ENCODE data around the gene GPHN. TPM values are rescaled to one million over a fixed set of nuclear protein-coding genes. Genes with fewer than 3 reads are reported as not detected.
A peak's percentile ranks its signal among the peaks of the same experiment; 100 is the strongest.

GPHN gene
- polyA plus RNA-seq, 4 donors: 10.0 to 26.2 (median 22.4) TPM

DNA sequence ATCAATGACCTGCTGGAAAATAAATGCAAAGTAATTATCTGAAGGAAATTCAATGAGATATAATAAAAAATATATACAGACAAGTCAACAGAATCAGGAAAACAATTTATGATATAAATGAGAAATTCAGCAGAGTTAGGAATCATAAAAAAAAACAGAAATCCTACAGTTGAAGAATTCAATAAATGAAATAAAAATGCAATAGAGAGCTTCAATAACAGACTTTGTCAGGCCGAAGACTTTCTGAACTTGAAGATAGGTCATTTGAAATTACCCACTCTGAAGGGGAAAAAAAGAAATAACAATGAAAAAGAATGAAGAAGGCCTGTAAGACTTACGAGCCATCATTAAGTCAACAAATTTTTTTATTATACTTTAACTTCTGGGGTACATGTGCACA lies 665.8 kb downstream of the GPHN start:
- H3K4me3 ChIP-seq (ENCODE audit: low read depth in 1 of 3, low read length in 3 of 3): no peak overlapping the region
- FAIRE-seq (no peak), DNase-seq (no peak)
- 93 to 96% (median 95%) methylated on average over 2 of the region's 2 CpGs for WGBS, 3 donors
- H3K4me1 ChIP-seq (ENCODE audit: control insufficient read depth in 3 of 3, insufficient read depth in 2 of 3, low read depth in 1 of 3, low read length in 2 of 3): no peaks in the 10 kb centered on the region
- peaks cover 0 to 18% (median 3%) of the 10 kb centered on the region in 3 donors for H3K36me3 ChIP-seq (ENCODE audit: control insufficient read depth in 3 of 3, insufficient read depth in 2 of 3, low read depth in 1 of 3, low read length in 3 of 3)
- peaks cover 0 to 23% of the 10 kb centered on the region in 2 donors for H3K9me3 ChIP-seq (ENCODE audit: control insufficient read depth in 2 of 2, insufficient read depth in 1 of 2, low read depth in 1 of 2, low read length in 1 of 2)
- no peak overlapping the region for H3K27ac ChIP-seq (ENCODE audit: low read depth in 1 of 3, low read length in 2 of 3)
- no peaks in the 10 kb centered on the region for H3K27me3 ChIP-seq (ENCODE audit: control insufficient read depth in 3 of 3, insufficient read depth in 3 of 3, low read length in 3 of 3)

DNA sequence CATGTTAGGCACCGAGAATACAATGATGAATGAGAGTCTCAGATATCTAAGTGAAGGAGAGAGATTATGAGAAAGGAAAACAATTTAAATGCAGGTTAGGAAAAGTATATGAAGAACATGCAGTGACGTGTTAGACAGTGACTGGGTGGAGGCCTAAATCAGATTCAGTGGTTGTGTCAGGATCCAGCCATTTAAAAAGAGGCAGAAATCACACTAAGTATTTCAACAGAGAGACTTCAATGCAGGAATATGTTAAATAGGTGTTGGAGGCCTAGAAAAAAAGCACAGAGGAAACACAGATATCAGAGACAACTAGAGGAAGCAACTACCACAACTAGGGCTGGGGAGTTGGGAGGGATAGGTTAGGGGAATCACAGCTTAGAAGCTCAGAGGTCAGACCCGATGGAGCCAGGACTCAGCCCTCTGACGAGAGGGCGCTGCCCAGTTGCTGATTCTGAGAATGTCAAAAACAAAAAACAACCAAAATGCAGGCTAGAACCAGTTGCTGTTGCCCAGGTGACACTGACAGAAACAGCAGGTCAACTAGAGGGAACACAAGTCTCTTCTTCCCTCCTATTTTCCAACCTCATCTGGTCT lies 678.3 kb downstream of the GPHN start:
- DNase-seq (no peak), FAIRE-seq (no peak)
- Histone ChIP-seq H3K36me3 (ENCODE audit: control insufficient read depth in 3 of 3, insufficient read depth in 2 of 3, low read depth in 1 of 3, low read length in 3 of 3) (peaks cover 0 to 1% (median 0%) of the 10 kb centered on the region in 3 donors), H3K4me3 (ENCODE audit: low read depth in 1 of 3, low read length in 3 of 3) (no peak overlapping the region), H3K9me3 (ENCODE audit: control insufficient read depth in 2 of 2, insufficient read depth in 1 of 2, low read depth in 1 of 2, low read length in 1 of 2) (no peaks in the 10 kb centered on the region), H3K4me1 (ENCODE audit: control insufficient read depth in 3 of 3, insufficient read depth in 2 of 3, low read depth in 1 of 3, low read length in 2 of 3) (no peaks in the 10 kb centered on the region), H3K27ac (ENCODE audit: low read depth in 1 of 3, low read length in 2 of 3) (no peak overlapping the region), H3K27me3 (ENCODE audit: control insufficient read depth in 3 of 3, insufficient read depth in 3 of 3, low read length in 3 of 3) (no peaks in the 10 kb centered on the region)
- 85 to 86% (median 86%) methylated on average over 5 of the region's 5 CpGs for WGBS, 3 donors

DNA sequence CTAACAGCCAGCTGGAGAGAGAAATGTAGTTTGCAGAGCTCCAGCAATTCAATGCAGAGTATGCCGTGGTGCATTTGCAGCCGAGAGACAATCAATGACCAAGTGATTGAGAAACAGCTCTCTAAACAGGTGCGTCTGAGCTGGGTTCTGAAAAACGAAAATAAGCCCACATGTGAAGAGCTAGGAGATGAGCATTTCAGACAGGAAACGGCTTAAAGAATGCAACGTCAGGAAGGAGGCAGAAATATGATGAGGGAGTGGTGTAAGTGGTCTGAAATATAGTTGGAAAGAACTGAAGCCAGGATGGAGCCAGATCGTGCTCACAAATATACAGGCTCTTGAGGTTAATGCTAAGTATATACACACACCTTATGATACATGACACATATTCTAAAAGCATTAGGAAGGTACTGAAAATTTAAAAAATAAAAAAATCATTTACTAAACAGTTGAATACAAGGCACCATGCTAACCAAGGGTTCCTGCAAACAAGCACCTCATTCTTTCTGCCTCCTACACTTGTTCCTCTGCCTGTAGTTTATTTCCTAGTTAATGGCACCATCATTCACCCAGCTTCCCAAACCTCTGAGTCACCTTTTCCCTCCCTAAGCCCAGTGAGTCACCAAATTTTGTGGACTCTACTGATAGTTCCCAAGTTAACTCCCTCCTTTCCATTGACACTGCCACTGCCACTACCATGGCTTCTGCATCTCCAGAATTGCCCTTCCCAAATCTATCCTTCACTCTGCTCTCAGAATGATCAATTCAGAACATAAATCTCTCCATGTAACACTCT lies 679.0 kb downstream of the GPHN start:
- no peaks in the 10 kb centered on the region for H3K9me3 ChIP-seq (ENCODE audit: control insufficient read depth in 2 of 2, insufficient read depth in 1 of 2, low read depth in 1 of 2, low read length in 1 of 2)
- WGBS, 3 donors: 53 to 64% (median 59%) methylated on average over 7 of the region's 7 CpGs
- DNase-seq: peak in 1 of 2 donors; percentile 14
- FAIRE-seq: no peak
- H3K36me3 ChIP-seq (ENCODE audit: control insufficient read depth in 3 of 3, insufficient read depth in 2 of 3, low read depth in 1 of 3, low read length in 3 of 3): no peaks in the 10 kb centered on the region
- H3K27me3 ChIP-seq (ENCODE audit: control insufficient read depth in 3 of 3, insufficient read depth in 3 of 3, low read length in 3 of 3): no peaks in the 10 kb centered on the region
- H3K4me3 ChIP-seq (ENCODE audit: low read depth in 1 of 3, low read length in 3 of 3): no peak overlapping the region
- H3K27ac ChIP-seq (ENCODE audit: low read depth in 1 of 3, low read length in 2 of 3): peak overlapping the region in 1 of 3 donors; percentile 39
- H3K4me1 ChIP-seq (ENCODE audit: control insufficient read depth in 3 of 3, insufficient read depth in 2 of 3, low read depth in 1 of 3, low read length in 2 of 3): no peaks in the 10 kb centered on the region

DNA sequence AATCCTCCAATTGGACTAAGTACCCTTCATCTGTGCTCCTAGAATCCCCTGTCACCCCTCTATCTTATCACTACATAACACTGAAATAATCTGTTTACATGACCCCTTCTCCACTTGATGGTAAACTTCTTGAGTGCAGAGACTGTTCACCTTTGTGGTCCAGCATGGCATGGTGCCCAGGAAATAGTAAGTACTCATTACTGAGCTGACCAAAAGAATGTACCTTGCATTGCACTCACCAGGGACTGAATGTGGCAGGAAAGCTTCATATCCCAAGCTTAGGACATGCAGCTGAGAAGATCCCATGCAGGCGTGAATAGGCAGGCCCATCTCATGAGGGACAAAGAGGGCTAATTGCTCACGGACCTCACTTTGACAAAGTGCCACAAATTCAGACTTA lies 679.9 kb downstream of the GPHN start:
- no peak overlapping the region for H3K27ac ChIP-seq (ENCODE audit: low read depth in 1 of 3, low read length in 2 of 3)
- DNase-seq (no peak), FAIRE-seq (no peak)
- H3K4me3 ChIP-seq (ENCODE audit: low read depth in 1 of 3, low read length in 3 of 3): no peak overlapping the region
- H3K9me3 ChIP-seq (ENCODE audit: control insufficient read depth in 2 of 2, insufficient read depth in 1 of 2, low read depth in 1 of 2, low read length in 1 of 2): no peaks in the 10 kb centered on the region
- H3K4me1 ChIP-seq (ENCODE audit: control insufficient read depth in 3 of 3, insufficient read depth in 2 of 3, low read depth in 1 of 3, low read length in 2 of 3): no peaks in the 10 kb centered on the region
- H3K27me3 ChIP-seq (ENCODE audit: control insufficient read depth in 3 of 3, insufficient read depth in 3 of 3, low read length in 3 of 3): no peaks in the 10 kb centered on the region
- 90 to 93% (median 90%) methylated on average over 2 of the region's 2 CpGs for WGBS, 3 donors
- no peaks in the 10 kb centered on the region for H3K36me3 ChIP-seq (ENCODE audit: control insufficient read depth in 3 of 3, insufficient read depth in 2 of 3, low read depth in 1 of 3, low read length in 3 of 3)

DNA sequence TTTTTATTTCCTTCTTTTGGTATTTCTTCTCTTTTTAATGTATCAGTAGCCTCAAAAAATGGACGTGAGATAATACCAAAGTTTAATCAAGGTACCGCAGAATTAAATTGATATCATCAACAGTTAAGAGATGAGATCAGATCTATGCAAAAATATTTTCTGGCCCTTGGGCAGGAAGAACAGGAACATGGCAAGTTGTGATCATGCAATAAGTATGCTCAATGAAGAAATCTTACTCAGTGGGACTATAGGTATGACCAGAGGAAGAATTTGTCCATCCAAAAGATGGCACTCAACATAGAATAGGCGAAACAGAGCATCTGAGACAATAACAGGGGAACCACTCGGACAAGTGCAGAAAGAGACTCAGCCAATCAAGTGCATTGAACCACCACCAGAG lies 680.4 kb downstream of the GPHN start:
- Histone ChIP-seq H3K36me3 (ENCODE audit: control insufficient read depth in 3 of 3, insufficient read depth in 2 of 3, low read depth in 1 of 3, low read length in 3 of 3) (no peaks in the 10 kb centered on the region), H3K4me1 (ENCODE audit: control insufficient read depth in 3 of 3, insufficient read depth in 2 of 3, low read depth in 1 of 3, low read length in 2 of 3) (no peaks in the 10 kb centered on the region), H3K27ac (ENCODE audit: low read depth in 1 of 3, low read length in 2 of 3) (no peak overlapping the region), H3K4me3 (ENCODE audit: low read depth in 1 of 3, low read length in 3 of 3) (no peak overlapping the region), H3K27me3 (ENCODE audit: control insufficient read depth in 3 of 3, insufficient read depth in 3 of 3, low read length in 3 of 3) (no peaks in the 10 kb centered on the region), H3K9me3 (ENCODE audit: control insufficient read depth in 2 of 2, insufficient read depth in 1 of 2, low read depth in 1 of 2, low read length in 1 of 2) (no peaks in the 10 kb centered on the region)
- FAIRE-seq (no peak), DNase-seq (no peak)
- WGBS, 3 donors: 92 to 93% (median 93%) methylated on average over 4 of the region's 4 CpGs

DNA sequence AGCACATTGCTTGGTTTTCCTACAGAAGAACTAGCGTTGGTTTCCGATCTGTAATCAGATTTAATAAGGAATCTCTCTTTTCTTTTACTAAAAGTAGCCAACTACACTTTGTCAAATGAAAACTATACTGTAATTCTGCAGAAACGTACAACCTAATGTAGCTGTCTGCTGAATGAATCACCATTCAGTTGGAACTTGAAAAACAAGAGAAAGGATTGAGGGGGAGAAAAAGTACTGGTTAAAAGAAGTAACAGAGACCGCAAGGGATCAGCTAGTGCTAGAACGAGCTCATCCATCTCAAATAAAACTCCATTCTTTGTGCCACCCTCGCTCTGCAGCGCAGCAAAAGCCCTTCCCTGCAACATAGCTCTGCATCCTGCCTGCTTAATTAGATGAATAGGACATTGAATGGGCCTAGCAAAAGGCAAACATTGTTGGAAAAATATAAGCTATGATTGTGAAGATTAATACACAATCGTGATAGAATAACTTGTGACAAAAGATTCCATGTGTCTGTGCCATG lies 683.9 kb downstream of the GPHN start:
- H3K4me3 ChIP-seq (ENCODE audit: low read depth in 1 of 3, low read length in 3 of 3): no peak overlapping the region
- no peaks in the 10 kb centered on the region for H3K4me1 ChIP-seq (ENCODE audit: control insufficient read depth in 3 of 3, insufficient read depth in 2 of 3, low read depth in 1 of 3, low read length in 2 of 3)
- H3K27me3 ChIP-seq (ENCODE audit: control insufficient read depth in 3 of 3, insufficient read depth in 3 of 3, low read length in 3 of 3): no peaks in the 10 kb centered on the region
- H3K36me3 ChIP-seq (ENCODE audit: control insufficient read depth in 3 of 3, insufficient read depth in 2 of 3, low read depth in 1 of 3, low read length in 3 of 3): no peaks in the 10 kb centered on the region
- H3K9me3 ChIP-seq (ENCODE audit: control insufficient read depth in 2 of 2, insufficient read depth in 1 of 2, low read depth in 1 of 2, low read length in 1 of 2): no peaks in the 10 kb centered on the region
- H3K27ac ChIP-seq (ENCODE audit: low read depth in 1 of 3, low read length in 2 of 3): no peak overlapping the region
- DNase-seq (no peak), FAIRE-seq (no peak)
- WGBS, 3 donors: 86 to 87% (median 86%) methylated on average over 8 of the region's 8 CpGs

DNA sequence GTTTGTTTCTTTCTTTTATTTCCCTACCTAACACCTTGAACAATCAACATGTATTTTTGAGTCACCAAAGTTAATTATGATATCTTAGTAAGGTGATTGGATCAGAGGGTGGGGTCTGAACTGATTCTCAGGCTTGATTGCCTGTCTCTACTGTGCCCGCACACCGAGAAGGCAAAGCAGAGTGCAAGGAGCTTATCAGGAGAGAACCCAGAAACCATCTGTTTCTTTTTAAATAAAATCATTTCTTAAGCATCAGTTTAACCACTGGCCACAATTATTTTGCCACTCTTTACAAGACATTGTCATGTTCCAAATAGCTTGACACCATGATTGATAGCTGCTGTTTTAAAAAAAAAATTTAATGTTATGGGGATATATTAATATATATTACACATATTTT lies 684.4 kb downstream of the GPHN start:
- no peaks in the 10 kb centered on the region for H3K36me3 ChIP-seq (ENCODE audit: control insufficient read depth in 3 of 3, insufficient read depth in 2 of 3, low read depth in 1 of 3, low read length in 3 of 3)
- no peaks in the 10 kb centered on the region for H3K27me3 ChIP-seq (ENCODE audit: control insufficient read depth in 3 of 3, insufficient read depth in 3 of 3, low read length in 3 of 3)
- DNase-seq (no peak), FAIRE-seq (no peak)
- no peaks in the 10 kb centered on the region for H3K4me1 ChIP-seq (ENCODE audit: control insufficient read depth in 3 of 3, insufficient read depth in 2 of 3, low read depth in 1 of 3, low read length in 2 of 3)
- no peak overlapping the region for H3K27ac ChIP-seq (ENCODE audit: low read depth in 1 of 3, low read length in 2 of 3)
- no peak overlapping the region for H3K4me3 ChIP-seq (ENCODE audit: low read depth in 1 of 3, low read length in 3 of 3)
- no peaks in the 10 kb centered on the region for H3K9me3 ChIP-seq (ENCODE audit: control insufficient read depth in 2 of 2, insufficient read depth in 1 of 2, low read depth in 1 of 2, low read length in 1 of 2)
- 80 to 90% (median 83%) methylated on average over 2 of the region's 2 CpGs for WGBS, 3 donors

DNA sequence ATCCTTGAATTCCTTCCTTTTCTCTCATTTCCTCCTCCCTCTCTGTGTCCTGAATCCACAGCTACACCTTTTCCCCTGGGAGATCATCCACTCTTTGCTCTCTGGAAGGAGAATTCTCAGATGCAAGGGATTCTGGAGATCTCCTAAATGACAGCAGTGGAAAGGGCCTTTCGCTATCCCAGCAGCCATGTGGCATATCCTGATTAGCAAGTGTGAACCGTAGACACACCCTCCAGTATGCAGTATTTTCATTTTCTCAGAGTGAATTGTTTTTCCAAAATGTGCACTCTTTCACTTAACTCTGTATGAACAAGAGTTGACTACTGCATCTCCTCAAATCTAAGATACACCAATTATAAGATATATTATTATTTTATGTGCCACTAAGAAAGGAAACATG lies 687.3 kb downstream of the GPHN start:
- H3K27ac ChIP-seq (ENCODE audit: low read depth in 1 of 3, low read length in 2 of 3): no peak overlapping the region
- no peak for FAIRE-seq
- DNase-seq: no peak
- 73 to 86% (median 74%) methylated on average over 2 of the region's 2 CpGs for WGBS, 3 donors
- H3K4me1 ChIP-seq (ENCODE audit: control insufficient read depth in 3 of 3, insufficient read depth in 2 of 3, low read depth in 1 of 3, low read length in 2 of 3): no peaks in the 10 kb centered on the region
- H3K36me3 ChIP-seq (ENCODE audit: control insufficient read depth in 3 of 3, insufficient read depth in 2 of 3, low read depth in 1 of 3, low read length in 3 of 3): no peaks in the 10 kb centered on the region
- no peaks in the 10 kb centered on the region for H3K27me3 ChIP-seq (ENCODE audit: control insufficient read depth in 3 of 3, insufficient read depth in 3 of 3, low read length in 3 of 3)
- H3K9me3 ChIP-seq (ENCODE audit: control insufficient read depth in 2 of 2, insufficient read depth in 1 of 2, low read depth in 1 of 2, low read length in 1 of 2): no peaks in the 10 kb centered on the region
- H3K4me3 ChIP-seq (ENCODE audit: low read depth in 1 of 3, low read length in 3 of 3): no peak overlapping the region
